GM18951 (cell line): Measurements from ENCODE around the gene AK5.

Experiments used
- POLR2A ChIP-seq: IDR thresholded peaks from 4 replicates; pipeline ENCODE4 v1.6.1; 2011; ENCODE audit warnings: mild to moderate bottlenecking; ENCODE audit not compliant: insufficient read length, insufficient read depth; ENCODE audit errors: extremely low read depth
- in situ Hi-C: fragments of 300-500 bp; cut with MboI; formaldehyde crosslinking; loops from one replicate; pipeline ENCODE4 v1.12.0; 2022; ENCODE audit warnings: low sequenced_read_pairs, mixed read lengths, inconsistent platforms; ENCODE audit not compliant: unreplicated experiment

The AK5 gene

DNA sequence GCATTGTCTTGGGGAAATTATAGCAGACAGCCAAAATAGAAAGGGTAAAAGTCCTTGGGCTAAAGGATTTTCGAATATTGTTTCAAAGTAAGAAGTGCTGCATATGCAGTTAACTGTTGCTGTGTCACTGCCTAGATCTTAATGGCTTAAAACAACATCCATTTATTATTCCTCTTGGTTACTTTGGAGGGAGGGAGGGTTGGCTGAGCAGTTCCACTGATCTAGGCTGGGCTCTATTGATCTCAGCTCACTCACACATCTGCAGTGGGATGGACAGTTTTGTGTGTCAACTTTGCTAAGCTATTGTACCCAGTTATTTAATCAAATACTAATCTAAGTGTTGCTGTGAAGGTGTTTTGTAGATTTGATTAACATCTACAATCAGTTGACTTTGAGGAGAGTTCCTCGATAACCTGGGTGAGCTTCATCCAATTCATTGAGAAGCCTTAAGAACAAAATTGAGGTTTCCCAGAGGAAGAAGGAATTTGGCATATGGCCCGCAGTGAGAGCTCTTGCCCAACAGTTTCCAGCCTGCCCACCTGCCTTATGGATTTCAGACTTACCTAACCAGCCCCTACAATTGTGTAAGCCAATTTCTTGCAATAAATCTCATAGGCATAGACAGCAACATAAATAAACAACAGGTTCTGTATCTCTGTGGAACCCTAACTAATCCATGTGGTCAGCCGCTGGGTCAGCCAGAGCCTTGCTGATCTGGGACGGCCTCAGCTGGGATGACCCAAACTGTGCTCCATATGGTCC lies 187.3 kb downstream of the AK5 start:
- no peak for TF ChIP-seq POLR2A
- in situ Hi-C loops, result no loop called here

GRCh38 chr1:77471691-77472090 lies 189.9 kb downstream of the AK5 start:
- in situ Hi-C loops, result no loop called here
- TF ChIP-seq POLR2A, result no peak

DNA sequence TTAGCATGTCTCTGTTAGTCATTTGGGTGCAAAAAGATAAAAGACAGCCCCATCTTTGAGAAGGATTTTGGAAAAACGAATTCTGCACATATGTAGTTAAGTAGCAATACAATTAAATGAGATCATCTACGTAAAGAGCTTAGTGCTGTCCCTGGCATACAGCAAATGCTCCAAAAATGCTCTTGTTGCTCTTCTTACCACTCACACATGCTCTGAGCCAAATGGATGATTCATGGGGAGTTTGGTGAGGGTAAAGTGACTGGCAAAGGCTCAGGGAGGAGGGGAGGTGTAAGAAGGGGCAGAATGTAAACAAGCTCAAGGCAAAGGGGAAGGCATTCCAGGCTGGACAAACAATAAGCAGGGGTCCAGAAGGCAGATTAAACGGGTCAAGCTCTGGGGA lies 191.9 kb downstream of the AK5 start:
- in situ Hi-C loops, result no loop called here
- TF ChIP-seq POLR2A, result no peak

- in situ Hi-C loops, result no loop called here
- no peak for TF ChIP-seq POLR2A
Observed at GRCh38 chr1:77475641-77476040, 193.8 kb downstream of the AK5 start.

GRCh38 chr1:77476475-77476874 lies 194.7 kb downstream of the AK5 start:
- in situ Hi-C loops, result no loop called here
- no peak for TF ChIP-seq POLR2A

DNA sequence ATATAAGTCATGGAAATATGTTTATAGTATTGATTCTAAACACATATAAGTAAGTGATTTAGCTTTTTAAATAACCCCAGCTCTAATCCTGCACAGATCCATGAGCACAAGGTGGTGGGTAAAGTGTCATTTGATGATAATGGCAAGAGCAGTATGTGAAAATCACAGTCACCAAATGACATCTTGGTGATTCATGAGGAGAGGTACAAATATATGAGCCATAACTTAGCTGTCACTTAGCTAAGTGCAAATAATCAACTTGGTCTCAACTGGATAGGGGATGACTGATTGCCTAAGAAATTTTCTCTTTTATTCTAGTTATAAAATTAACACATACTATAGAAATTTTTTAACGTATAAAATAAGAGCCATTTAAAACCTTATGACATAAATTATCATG lies 202.5 kb downstream of the AK5 start:
- TF ChIP-seq POLR2A, result no peak
- in situ Hi-C loops, result no loop called here

DNA sequence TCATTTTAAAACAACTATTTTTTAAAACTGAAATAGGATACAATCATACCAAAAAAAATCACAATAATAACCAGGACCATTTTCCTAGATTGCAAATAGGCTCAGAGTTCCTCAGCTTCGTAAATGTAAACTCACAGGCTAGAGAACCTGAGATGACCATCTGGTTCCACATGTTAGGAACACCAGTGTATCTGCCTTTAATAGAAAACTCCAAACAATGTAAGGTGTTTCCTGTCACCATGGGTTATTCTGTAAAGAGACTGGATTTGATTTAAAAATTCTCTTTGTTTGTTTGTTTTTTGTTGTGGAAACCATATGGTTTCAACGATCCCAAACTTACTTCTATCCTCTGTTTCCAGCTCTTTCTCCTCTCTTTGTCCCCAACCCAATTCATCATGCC lies 203.1 kb downstream of the AK5 start:
- in situ Hi-C loops, result no loop called here
- no peak for TF ChIP-seq POLR2A

GRCh38 chr1:77487631-77488030 lies 205.8 kb downstream of the AK5 start:
- no peak for TF ChIP-seq POLR2A

GRCh38 chr1:77489910-77490309 lies 208.1 kb downstream of the AK5 start:
- no peak for TF ChIP-seq POLR2A
- in situ Hi-C loops, result no loop called here

More at GRCh38 chr1:77487631-77488030, 205.8 kb downstream of the AK5 start:
- in situ Hi-C loops, result no loop called here

DNA sequence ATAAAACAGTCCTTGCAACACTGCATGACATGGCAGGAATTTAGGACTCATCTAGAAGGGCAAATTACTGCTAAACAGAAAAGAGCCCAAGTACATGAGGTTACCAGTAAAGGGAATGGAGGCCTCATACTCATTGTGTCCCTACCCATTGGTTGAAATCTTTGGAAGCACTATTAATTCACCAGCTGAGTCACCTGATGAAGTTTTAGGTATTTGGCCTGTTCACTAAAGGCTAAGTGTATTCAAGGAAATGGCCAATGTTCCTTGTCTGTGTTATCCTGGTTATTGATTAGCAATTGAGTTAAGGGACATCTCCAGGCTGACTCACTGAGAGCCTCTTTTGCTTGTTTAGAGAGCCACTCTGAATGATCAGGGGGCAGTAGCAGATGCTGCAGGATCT lies 212.2 kb downstream of the AK5 start:
- in situ Hi-C loops, result no loop called here
- no peak for TF ChIP-seq POLR2A

DNA sequence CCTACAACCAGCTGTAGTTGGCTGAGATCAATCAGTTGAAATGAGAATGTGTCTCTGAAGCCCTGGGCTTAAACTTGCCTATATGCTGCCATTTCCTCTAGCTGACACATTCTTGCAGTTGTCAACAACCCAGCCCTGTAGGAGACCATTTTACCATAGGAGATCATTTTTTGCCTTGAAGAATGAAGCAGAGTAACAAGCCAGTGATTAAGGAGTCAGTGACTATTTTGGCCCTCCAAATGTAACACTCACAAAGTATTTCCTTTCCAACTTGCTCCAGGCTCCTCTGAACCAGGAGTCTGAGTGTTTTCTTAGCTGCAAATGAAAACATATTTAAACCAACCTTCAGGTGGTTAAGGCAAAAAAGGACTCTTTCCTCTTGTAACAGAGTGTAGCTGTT lies 217.1 kb downstream of the AK5 start:
- in situ Hi-C loops, result no loop called here
- no peak for TF ChIP-seq POLR2A

GRCh38 chr1:77499466-77499865 lies 217.6 kb downstream of the AK5 start:
- in situ Hi-C loops, result no loop called here
- no peak for TF ChIP-seq POLR2A

- TF ChIP-seq POLR2A, result no peak
- in situ Hi-C loops, result no loop called here
Observed at GRCh38 chr1:77504986-77505385, 223.2 kb downstream of the AK5 start.

- in situ Hi-C loops, result no loop called here
- TF ChIP-seq POLR2A, result no peak
Observed at GRCh38 chr1:77506771-77507170, 225.0 kb downstream of the AK5 start.
